Measurements from ENCODE around the gene EFHC2.
"Not testable (repeated sequence)": the region's sequence is repeated elsewhere in the genome, so short reads cannot be mapped to it uniquely, and the experiment has no call there.

Gene EFHC2

DNA sequence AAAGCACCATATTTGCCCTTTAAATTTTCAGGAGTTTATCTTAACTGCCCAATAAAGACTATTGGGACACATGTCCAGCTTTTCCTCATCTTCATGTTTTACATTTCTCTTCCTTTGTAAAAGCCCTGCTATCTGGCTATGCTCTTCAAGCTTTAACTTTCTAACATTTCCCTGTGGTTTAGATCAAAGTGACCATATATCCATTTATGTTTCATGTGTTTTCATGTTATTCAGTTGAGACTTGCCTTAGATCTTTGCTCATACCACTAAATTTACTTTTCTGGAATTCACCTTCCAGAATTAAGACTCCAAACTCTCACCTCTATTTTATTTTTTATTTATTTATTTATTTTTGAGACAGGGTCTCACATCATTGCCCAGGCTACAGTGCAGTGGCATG is 78.5 kb downstream of the EFHC2 start:
- Histone ChIP-seq H3K4me2 (ENCODE audit: low read length) (no peak overlapping the region), H2AFZ (ENCODE audit: low read depth, low read length) (no peak overlapping the region), H3K9me3 (ENCODE audit: insufficient read depth, low read length) (no peaks in the 10 kb centered on the region), H3K79me2 (ENCODE audit: low read length) (no peaks in the 10 kb centered on the region), H3K4me1 (ENCODE audit: low read length) (no peaks in the 10 kb centered on the region), H3K27ac (ENCODE audit: low read length) (no peak overlapping the region), H3K9ac (ENCODE audit: low read length) (no peak overlapping the region), H3K36me3 (replicated peaks; ENCODE audit: low read depth, low read length) (no peaks in the 10 kb centered on the region), H4K20me1 (ENCODE audit: insufficient read depth, low read length) (no peaks in the 10 kb centered on the region), H3K27me3 (ENCODE audit: low read depth, low read length) (no peaks in the 10 kb centered on the region), H3K4me3 (ENCODE audit: low read length) (no peak overlapping the region)
- TF ChIP-seq, protein P1, sequence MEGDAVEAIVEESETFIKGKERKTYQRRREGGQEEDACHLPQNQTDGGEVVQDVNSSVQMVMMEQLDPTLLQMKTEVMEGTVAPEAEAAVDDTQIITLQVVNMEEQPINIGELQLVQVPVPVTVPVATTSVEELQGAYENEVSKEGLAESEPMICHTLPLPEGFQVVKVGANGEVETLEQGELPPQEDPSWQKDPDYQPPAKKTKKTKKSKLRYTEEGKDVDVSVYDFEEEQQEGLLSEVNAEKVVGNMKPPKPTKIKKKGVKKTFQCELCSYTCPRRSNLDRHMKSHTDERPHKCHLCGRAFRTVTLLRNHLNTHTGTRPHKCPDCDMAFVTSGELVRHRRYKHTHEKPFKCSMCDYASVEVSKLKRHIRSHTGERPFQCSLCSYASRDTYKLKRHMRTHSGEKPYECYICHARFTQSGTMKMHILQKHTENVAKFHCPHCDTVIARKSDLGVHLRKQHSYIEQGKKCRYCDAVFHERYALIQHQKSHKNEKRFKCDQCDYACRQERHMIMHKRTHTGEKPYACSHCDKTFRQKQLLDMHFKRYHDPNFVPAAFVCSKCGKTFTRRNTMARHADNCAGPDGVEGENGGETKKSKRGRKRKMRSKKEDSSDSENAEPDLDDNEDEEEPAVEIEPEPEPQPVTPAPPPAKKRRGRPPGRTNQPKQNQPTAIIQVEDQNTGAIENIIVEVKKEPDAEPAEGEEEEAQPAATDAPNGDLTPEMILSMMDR (IDR thresholded peaks at IDR 0.05; ENCODE audit: low read depth, low read length) = no peak
- no peak for TF ChIP-seq EZH2phosphoT487 (IDR thresholded peaks at IDR 0.05; ENCODE audit: low read depth)

DNA sequence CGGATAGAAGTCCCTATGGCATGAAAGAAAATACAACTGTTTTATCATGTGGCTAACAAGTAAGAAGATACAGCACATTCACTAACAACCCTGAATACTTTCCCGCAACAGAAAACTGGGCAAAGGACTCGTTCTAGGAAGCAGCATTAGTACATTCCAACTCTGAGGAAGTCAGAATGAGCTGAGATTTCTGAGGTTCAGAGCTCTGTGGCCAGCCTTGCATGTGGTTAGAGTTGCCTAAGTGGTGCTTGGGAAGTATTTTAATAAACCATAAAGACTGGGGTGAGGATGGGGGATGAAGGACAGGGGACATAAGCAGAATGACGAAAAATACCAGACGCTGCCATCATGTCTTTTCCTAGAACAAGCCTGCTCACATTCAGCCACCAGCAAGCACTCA is 82.2 kb downstream of the EFHC2 start:
- no peaks in the 10 kb centered on the region for H3K36me3 ChIP-seq (replicated peaks; ENCODE audit: low read depth, low read length)
- no peak overlapping the region for H3K27ac ChIP-seq (ENCODE audit: low read length)
- H3K4me1 ChIP-seq (ENCODE audit: low read length) = no peaks in the 10 kb centered on the region
- H3K4me2 ChIP-seq (ENCODE audit: low read length) = no peak overlapping the region
- TF ChIP-seq, protein P1 (IDR thresholded peaks at IDR 0.05; ENCODE audit: low read depth, low read length) = no peak
- TF ChIP-seq EZH2phosphoT487 (IDR thresholded peaks at IDR 0.05; ENCODE audit: low read depth) = no peak
- H3K9me3 ChIP-seq (ENCODE audit: insufficient read depth, low read length) = no peaks in the 10 kb centered on the region
- H4K20me1 ChIP-seq (ENCODE audit: insufficient read depth, low read length) = no peaks in the 10 kb centered on the region
- H2AFZ ChIP-seq (ENCODE audit: low read depth, low read length) = no peak overlapping the region
- no peaks in the 10 kb centered on the region for H3K27me3 ChIP-seq (ENCODE audit: low read depth, low read length)
- H3K79me2 ChIP-seq (ENCODE audit: low read length) = no peaks in the 10 kb centered on the region
- no peak overlapping the region for H3K9ac ChIP-seq (ENCODE audit: low read length)
- H3K4me3 ChIP-seq (ENCODE audit: low read length) = no peak overlapping the region

DNA sequence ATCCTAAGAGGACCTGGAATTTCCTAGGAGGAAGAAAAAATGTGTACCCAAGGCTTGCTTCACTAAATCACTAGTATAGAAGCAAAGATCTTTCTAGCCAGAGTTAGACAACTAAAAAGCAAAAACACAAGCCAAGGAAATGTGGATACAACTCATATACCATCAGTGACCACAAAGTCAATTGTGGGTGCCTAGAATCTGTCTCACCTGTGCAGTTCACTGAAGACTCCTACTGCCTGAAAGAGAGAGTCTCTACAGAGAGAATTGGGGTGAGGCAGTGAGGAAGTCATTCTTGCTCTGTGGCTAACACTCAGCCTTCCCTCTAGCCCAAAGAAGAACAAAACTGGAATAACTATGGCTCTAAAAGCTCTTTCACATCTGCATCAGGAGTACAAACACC is 82.9 kb downstream of the EFHC2 start:
- Histone ChIP-seq H3K4me3 (ENCODE audit: low read length) (no peak overlapping the region), H3K27me3 (ENCODE audit: low read depth, low read length) (no peaks in the 10 kb centered on the region), H4K20me1 (ENCODE audit: insufficient read depth, low read length) (no peaks in the 10 kb centered on the region), H3K79me2 (ENCODE audit: low read length) (no peaks in the 10 kb centered on the region), H3K9me3 (ENCODE audit: insufficient read depth, low read length) (no peaks in the 10 kb centered on the region), H3K4me1 (ENCODE audit: low read length) (no peaks in the 10 kb centered on the region), H3K4me2 (ENCODE audit: low read length) (no peak overlapping the region), H3K9ac (ENCODE audit: low read length) (no peak overlapping the region), H3K36me3 (replicated peaks; ENCODE audit: low read depth, low read length) (no peaks in the 10 kb centered on the region), H3K27ac (ENCODE audit: low read length) (no peak overlapping the region), H2AFZ (ENCODE audit: low read depth, low read length) (no peak overlapping the region)
- no peak for TF ChIP-seq EZH2phosphoT487 (IDR thresholded peaks at IDR 0.05; ENCODE audit: low read depth)
- TF ChIP-seq, protein P1 (IDR thresholded peaks at IDR 0.05; ENCODE audit: low read depth, low read length) = no peak

DNA sequence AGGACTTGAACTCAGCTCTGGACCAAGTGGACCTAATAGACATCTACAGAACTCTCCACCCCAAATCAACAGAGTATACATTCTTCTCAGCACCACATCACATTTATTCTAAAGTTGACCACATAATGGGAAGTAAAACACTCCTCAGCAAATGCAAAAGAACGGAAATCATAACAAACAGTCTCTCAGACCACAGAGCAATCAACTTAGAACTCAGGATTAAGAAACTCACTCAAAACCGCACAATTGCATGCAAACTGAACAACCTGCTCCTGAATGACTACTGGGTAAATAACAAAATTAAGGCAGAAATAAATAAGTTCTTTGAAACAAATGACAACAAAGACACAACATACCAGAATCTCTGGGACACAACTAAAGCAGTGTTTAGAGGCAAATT is 87.7 kb downstream of the EFHC2 start:
- H4K20me1 ChIP-seq (ENCODE audit: insufficient read depth, low read length); H3K4me1 ChIP-seq (ENCODE audit: low read length); H3K36me3 ChIP-seq (replicated peaks; ENCODE audit: low read depth, low read length); H3K4me2 ChIP-seq (ENCODE audit: low read length); H2AFZ ChIP-seq (ENCODE audit: low read depth, low read length); H3K27me3 ChIP-seq (ENCODE audit: low read depth, low read length); H3K27ac ChIP-seq (ENCODE audit: low read length); H3K79me2 ChIP-seq (ENCODE audit: low read length); H3K9me3 ChIP-seq (ENCODE audit: insufficient read depth, low read length); H3K4me3 ChIP-seq (ENCODE audit: low read length); H3K9ac ChIP-seq (ENCODE audit: low read length): not testable (repeated sequence)

DNA sequence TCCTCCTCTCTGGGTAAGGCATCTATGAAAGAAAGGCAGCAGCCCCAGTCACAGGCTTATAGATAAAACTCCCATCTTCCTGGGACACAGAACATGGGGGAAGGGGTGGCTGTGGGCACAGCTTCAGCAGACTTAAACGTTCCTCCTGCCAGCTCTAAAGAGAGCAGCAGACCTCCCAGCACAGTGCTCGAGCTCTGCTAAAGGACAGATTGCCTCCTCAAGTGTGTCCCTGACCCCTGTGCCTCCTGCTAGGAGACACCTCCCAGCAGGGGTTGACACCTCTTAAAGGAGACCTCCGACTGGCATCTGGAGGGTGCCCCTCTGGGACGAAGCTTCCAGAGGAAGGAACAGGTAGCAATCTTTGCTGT is 89.9 kb downstream of the EFHC2 start:
- Histone ChIP-seq H3K27me3 (ENCODE audit: low read depth, low read length) (no peaks in the 10 kb centered on the region), H3K9me3 (ENCODE audit: insufficient read depth, low read length) (no peaks in the 10 kb centered on the region), H3K4me1 (ENCODE audit: low read length) (peaks cover 8% of the 10 kb centered on the region), H3K27ac (ENCODE audit: low read length) (no peak overlapping the region), H3K9ac (ENCODE audit: low read length) (peak overlapping the region; percentile 30; the same call in 1 of the 2 replicates), H4K20me1 (ENCODE audit: insufficient read depth, low read length) (no peaks in the 10 kb centered on the region), H3K79me2 (ENCODE audit: low read length) (no peaks in the 10 kb centered on the region), H2AFZ (ENCODE audit: low read depth, low read length) (peak overlapping the region; percentile 93), H3K4me2 (ENCODE audit: low read length) (peak overlapping the region; percentile 73), H3K36me3 (replicated peaks; ENCODE audit: low read depth, low read length) (no peaks in the 10 kb centered on the region), H3K4me3 (ENCODE audit: low read length) (peak overlapping the region; percentile 62)
- no peak for TF ChIP-seq EZH2phosphoT487 (IDR thresholded peaks at IDR 0.05; ENCODE audit: low read depth)
- TF ChIP-seq, protein P1 (IDR thresholded peaks at IDR 0.05; ENCODE audit: low read depth, low read length) = no peak

DNA sequence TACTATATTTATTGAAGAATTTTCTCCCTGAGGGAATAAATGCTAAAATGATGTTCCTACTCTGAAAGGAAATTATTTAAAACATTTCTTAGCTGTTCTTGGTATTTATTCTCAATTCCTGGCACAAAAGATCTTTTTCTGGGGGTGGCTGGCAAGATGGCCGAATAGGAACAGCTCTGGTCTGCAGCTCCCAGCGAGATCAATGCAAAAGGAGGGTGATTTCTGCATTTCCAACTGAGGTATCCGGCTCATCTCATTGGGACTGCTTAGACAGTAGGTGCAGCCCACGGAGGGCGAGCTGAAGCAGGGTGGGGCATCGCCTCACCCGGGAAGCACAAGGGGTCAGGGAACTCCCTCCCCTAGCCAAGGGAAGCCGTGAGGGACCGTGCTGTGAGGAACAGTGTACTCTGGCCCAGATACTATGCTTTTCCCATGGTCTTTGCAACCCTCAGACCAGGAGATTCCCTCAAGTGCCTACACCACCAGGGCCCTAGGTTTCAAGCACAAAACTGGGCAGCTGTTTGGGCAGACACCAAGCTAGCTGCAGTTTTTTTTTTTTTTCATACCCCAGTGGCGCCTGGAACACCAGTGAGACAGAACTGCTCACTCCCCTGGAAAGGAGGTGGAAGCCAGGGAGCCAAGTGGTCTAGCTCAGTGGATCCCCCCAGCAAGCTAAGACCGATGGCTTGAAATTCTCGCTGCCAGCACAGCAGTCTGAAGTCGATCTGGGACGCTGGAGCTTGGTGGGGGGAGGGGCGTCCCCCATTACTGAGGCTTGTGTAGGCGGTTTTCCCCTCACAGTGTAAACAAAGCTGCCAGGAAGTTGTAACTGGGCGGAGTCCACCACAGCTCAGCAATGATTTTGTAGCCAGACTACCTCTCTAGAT is 90.5 kb downstream of the EFHC2 start:
- not testable (repeated sequence) for H3K27me3 ChIP-seq (ENCODE audit: low read depth, low read length); H3K27ac ChIP-seq (ENCODE audit: low read length); H3K36me3 ChIP-seq (replicated peaks; ENCODE audit: low read depth, low read length); H3K4me1 ChIP-seq (ENCODE audit: low read length); H4K20me1 ChIP-seq (ENCODE audit: insufficient read depth, low read length); H3K79me2 ChIP-seq (ENCODE audit: low read length); H3K9me3 ChIP-seq (ENCODE audit: insufficient read depth, low read length)
- Histone ChIP-seq H3K9ac (ENCODE audit: low read length) (peak overlapping the region; percentile 30; the same call in 1 of the 2 replicates), H3K4me2 (ENCODE audit: low read length) (peak overlapping the region; percentile 73), H3K4me3 (ENCODE audit: low read length) (peak overlapping the region; percentile 62), H2AFZ (ENCODE audit: low read depth, low read length) (peak overlapping the region; percentile 93)
